Osteocyte (in vitro differentiated cells): ENCODE data around the gene KDM5C. TPM values are rescaled to one million over a fixed set of nuclear protein-coding genes. Genes with fewer than 3 reads are reported as not detected.

Source experiments
- DNase-seq: peaks from one replicate; pipeline ENCODE4 v3.0.0; 2021; ENCODE audit warnings: mixed read lengths; ENCODE audit not compliant: unreplicated experiment; ENCODE audit errors: extremely low spot score
- H3K27ac Mint-ChIP-seq: one replicate; pipeline ENCODE4 v1.8.0; 2021; ENCODE audit warnings: mild to moderate bottlenecking, mixed read lengths; ENCODE audit not compliant: unreplicated experiment
- H3K27me3 Mint-ChIP-seq: one replicate; pipeline ENCODE4 v1.8.0; 2021; ENCODE audit warnings: mixed read lengths; ENCODE audit not compliant: unreplicated experiment
- H3K36me3 Mint-ChIP-seq: one replicate; pipeline ENCODE4 v1.8.0; 2021; ENCODE audit warnings: mixed read lengths; ENCODE audit not compliant: unreplicated experiment
- H3K4me1 Mint-ChIP-seq: one replicate; pipeline ENCODE4 v1.8.0; 2021; ENCODE audit warnings: mixed read lengths; ENCODE audit not compliant: unreplicated experiment
- H3K4me3 Mint-ChIP-seq: one replicate; pipeline ENCODE4 v1.8.0; 2021; ENCODE audit warnings: mild to moderate bottlenecking, moderate library complexity, mixed read lengths; ENCODE audit not compliant: unreplicated experiment
- H3K9me3 Mint-ChIP-seq: one replicate; pipeline ENCODE4 v1.8.0; 2021; ENCODE audit warnings: mixed read lengths; ENCODE audit not compliant: unreplicated experiment
- CTCF ChIP-seq: fragments of 200-600 bp; sonication (generic); IDR thresholded peaks from 2 replicates; pipeline ENCODE4 v1.5.0; 2021; ENCODE audit warnings: antibody characterized with exemption, mild to moderate bottlenecking, moderate library complexity
- microRNA-seq: library from miRNA; unstranded; fragments of <30 nt; microRNA quantifications from one replicate; pipeline ENCODE4 v1.1.0, GENCODE V29; 2020; ENCODE audit not compliant: unreplicated experiment
- total RNA-seq: library from RNA; stranded (reverse); gene quantifications from 2 replicates; pipeline ENCODE4 v1.2.1, GENCODE V29; 2021

The KDM5C gene
- total RNA-seq, 1 donor from 2014 or later, result 88.9 TPM

- no peak overlapping the region for H3K4me3 Mint-ChIP-seq
- peaks cover 2% of the 10 kb centered on the region for H3K36me3 Mint-ChIP-seq
- no peak for DNase-seq
- no peak for TF ChIP-seq CTCF
- no peaks in the 10 kb centered on the region for H3K27me3 Mint-ChIP-seq
- no peaks in the 10 kb centered on the region for H3K4me1 Mint-ChIP-seq
- no peak overlapping the region for H3K27ac Mint-ChIP-seq
- peaks cover 20% of the 10 kb centered on the region for H3K9me3 Mint-ChIP-seq
These were observed 65.8 kb downstream of the KDM5C start for GRCh38 chrX:53159184-53159583.

GRCh38 chrX:53156207-53156596 lies 68.8 kb downstream of the KDM5C start:
- no peak for TF ChIP-seq CTCF
- DNase-seq, result no peak
- Mint-ChIP-seq H3K27ac (no peak overlapping the region), H3K9me3 (peaks cover 20% of the 10 kb centered on the region), H3K4me1 (no peaks in the 10 kb centered on the region), H3K36me3 (peaks cover 2% of the 10 kb centered on the region), H3K4me3 (no peak overlapping the region), H3K27me3 (no peaks in the 10 kb centered on the region)

GRCh38 chrX:53155512-53156206 lies 69.3 kb downstream of the KDM5C start:
- Mint-ChIP-seq H3K4me3 (no peak overlapping the region), H3K9me3 (peaks cover 20% of the 10 kb centered on the region), H3K27me3 (no peaks in the 10 kb centered on the region), H3K27ac (no peak overlapping the region), H3K36me3 (peaks cover 2% of the 10 kb centered on the region), H3K4me1 (no peaks in the 10 kb centered on the region)
- no peak for TF ChIP-seq CTCF
- DNase-seq, result no peak

GRCh38 chrX:53153581-53153980 lies 71.4 kb downstream of the KDM5C start:
- no peak for DNase-seq
- Mint-ChIP-seq H3K9me3 (peaks cover 11% of the 10 kb centered on the region), H3K4me3 (no peak overlapping the region), H3K36me3 (no peaks in the 10 kb centered on the region), H3K4me1 (no peaks in the 10 kb centered on the region), H3K27ac (no peak overlapping the region), H3K27me3 (no peaks in the 10 kb centered on the region)
- TF ChIP-seq CTCF, result no peak

Small RNA genes lying within 50 kb of the gene (microRNA-seq; reads per million reads assigned to microRNA genes)
- gene MIR6894, result 1.6 reads per million
- not detected for gene MIR6895

Other genes with a start within 250 kb of the KDM5C start
- gene GPR173, start 176.4 kb downstream of the KDM5C start, total RNA-seq, result 12.6 and 17.3 TPM in 2 replicates
- gene TSPYL2, start 142.8 kb downstream of the KDM5C start, total RNA-seq, result 19.5 and 26.2 TPM in 2 replicates
- 12.4 and 13.7 TPM in 2 replicates for gene KANTR, start 131.1 kb downstream of the KDM5C start, total RNA-seq
- gene IQSEC2, start 56.4 kb upstream of the KDM5C start, total RNA-seq, result 8.1 and 8.8 TPM in 2 replicates
- 56.7 and 63.8 TPM in 2 replicates for gene SMC1A, start 197.4 kb upstream of the KDM5C start, total RNA-seq
- 0.47 and 0.59 TPM in 2 replicates for gene RIBC1, start 197.7 kb upstream of the KDM5C start, total RNA-seq
- gene HSD17B10, start 209.2 kb upstream of the KDM5C start, total RNA-seq, result 85.9 and 87.1 TPM in 2 replicates